Trophoblast cell (in vitro differentiated cells and primary cell): ENCODE results near the gene KMT2A.

Experiments
- DNase-seq, 2 donors: peaks; one replicate each; pipeline ENCODE4 v3.0.0-alpha.2; 2016
- H2AFZ ChIP-seq: 2 replicates; pipeline ENCODE4 v1.6.1; 2013; ENCODE audit warnings: low read length, moderate library complexity, mild to moderate bottlenecking; ENCODE audit not compliant: insufficient read depth, poor library complexity
- H2AK5ac ChIP-seq: 2 replicates; pipeline ENCODE4 v1.6.1; 2013; ENCODE audit warnings: mild to moderate bottlenecking, low read length
- H2BK120ac ChIP-seq: 2 replicates; pipeline ENCODE4 v1.6.1; 2013; ENCODE audit warnings: low read length, mild to moderate bottlenecking, moderate library complexity; ENCODE audit not compliant: insufficient read depth, poor library complexity
- H2BK12ac ChIP-seq: 2 replicates; pipeline ENCODE4 v1.6.1; 2013; ENCODE audit warnings: mild to moderate bottlenecking, low read length, moderate library complexity
- H2BK5ac ChIP-seq: 2 replicates; pipeline ENCODE4 v1.6.1; 2013; ENCODE audit warnings: low read length, low read depth, moderate library complexity, mild to moderate bottlenecking; ENCODE audit not compliant: poor library complexity
- H3K14ac ChIP-seq: 2 replicates; pipeline ENCODE4 v1.6.1; 2013; ENCODE audit warnings: mild to moderate bottlenecking, low read length
- H3K18ac ChIP-seq: 2 replicates; pipeline ENCODE4 v1.6.1; 2013; ENCODE audit warnings: mild to moderate bottlenecking, low read length
- H3K23ac ChIP-seq: 2 replicates; pipeline ENCODE4 v1.6.1; 2013; ENCODE audit warnings: low read length
- H3K27ac ChIP-seq: 2 replicates; pipeline ENCODE4 v1.5.1; 2013; ENCODE audit warnings: low read depth, mild to moderate bottlenecking, inconsistent platforms, low read length, moderate library complexity
- H3K27me3 ChIP-seq: 2 replicates; pipeline ENCODE4 v1.6.1; 2013; ENCODE audit warnings: inconsistent platforms, mild to moderate bottlenecking, low read length, moderate library complexity; ENCODE audit not compliant: insufficient read depth
- H3K36me3 ChIP-seq, 2 experiments: 1 replicate in 1 of 2; 2 replicates in 1 of 2; pipeline ENCODE4 v1.6.1; 2013; ENCODE audit warnings: low read length in 2 of 2, mild to moderate bottlenecking in 2 of 2, moderate library complexity in 1 of 2; ENCODE audit not compliant: insufficient read depth in 2 of 2, control insufficient read depth in 1 of 2
- H3K4ac ChIP-seq: 2 replicates; pipeline ENCODE4 v1.6.1; 2013; ENCODE audit warnings: low read depth, mild to moderate bottlenecking, low read length, moderate library complexity
- H3K4me1 ChIP-seq, 2 experiments: 1 replicate in 1 of 2; 2 replicates in 1 of 2; pipeline ENCODE4 v1.6.1; 2013; ENCODE audit warnings: low read length in 2 of 2, mild to moderate bottlenecking in 2 of 2, moderate library complexity in 1 of 2; ENCODE audit not compliant: insufficient read depth in 2 of 2, control insufficient read depth in 1 of 2
- H3K4me2 ChIP-seq: 2 replicates; pipeline ENCODE4 v1.6.1; 2013; ENCODE audit warnings: inconsistent platforms, mild to moderate bottlenecking, low read length, moderate library complexity
- H3K4me3 ChIP-seq: 2 replicates; pipeline ENCODE4 v1.5.1; 2013; ENCODE audit warnings: mild to moderate bottlenecking, low read depth, low read length, inconsistent platforms
- H3K79me1 ChIP-seq: one replicate; pipeline ENCODE4 v1.6.1; 2013; ENCODE audit warnings: low read length
- H3K79me2 ChIP-seq: 2 replicates; pipeline ENCODE4 v1.6.1; 2013; ENCODE audit warnings: low read length, mild to moderate bottlenecking; ENCODE audit not compliant: control insufficient read depth, insufficient read depth, poor library complexity
- H3K9ac ChIP-seq: 2 replicates; pipeline ENCODE4 v1.6.1; 2013; ENCODE audit warnings: mild to moderate bottlenecking, low read length
- H3K9me3 ChIP-seq: 2 replicates; pipeline ENCODE4 v1.6.1; 2013; ENCODE audit warnings: low read depth, mild to moderate bottlenecking, control low read depth, inconsistent platforms, low read length; ENCODE audit not compliant: insufficient read depth
- H4K12ac ChIP-seq: 2 replicates; pipeline ENCODE4 v1.6.1; 2013; ENCODE audit warnings: low read depth, mild to moderate bottlenecking, low read length, moderate library complexity
- H4K8ac ChIP-seq: 2 replicates; pipeline ENCODE4 v1.6.1; 2013; ENCODE audit warnings: low read depth, mild to moderate bottlenecking, low read length, moderate library complexity
- H4K91ac ChIP-seq: one replicate; pipeline ENCODE4 v1.6.1; 2013; ENCODE audit warnings: low read depth, mild to moderate bottlenecking, low read length, moderate library complexity
- WGBS: extraction: QIAGEN DNeasy Blood & Tissue Kit; methylation state at CpG from one replicate; pipeline ENCODE4 v1.1.7; 2013; ENCODE audit warnings: missing lambda C conversion rate; ENCODE audit not compliant: insufficient read length, insufficient coverage; ENCODE audit errors: extremely low coverage; 5-methylcytosine and 5-hydroxymethylcytosine counted together

The KMT2A gene

DNA sequence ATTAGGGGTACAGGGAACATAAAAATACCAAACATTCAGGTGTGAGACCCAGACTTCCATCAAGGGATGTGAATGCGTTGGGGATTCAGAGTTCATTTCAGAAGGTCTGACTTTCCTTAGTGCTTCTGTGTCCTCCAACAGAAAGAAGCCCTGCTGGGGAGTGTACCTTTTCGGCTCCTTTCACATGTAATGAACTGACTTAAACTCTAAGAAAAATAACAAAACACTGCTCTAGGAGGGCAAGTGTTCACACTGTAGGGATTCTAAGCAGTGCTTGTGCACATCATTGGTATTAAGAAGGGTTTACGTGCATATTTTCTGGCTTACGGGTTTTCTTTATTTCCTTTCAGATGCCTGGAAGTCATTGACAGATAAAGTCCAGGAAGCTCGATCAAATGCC lies 75.3 kb downstream of the KMT2A start:
- Histone ChIP-seq H3K14ac (no peak overlapping the region), H3K9ac (no peak overlapping the region), H3K4ac (no peak overlapping the region)

DNA sequence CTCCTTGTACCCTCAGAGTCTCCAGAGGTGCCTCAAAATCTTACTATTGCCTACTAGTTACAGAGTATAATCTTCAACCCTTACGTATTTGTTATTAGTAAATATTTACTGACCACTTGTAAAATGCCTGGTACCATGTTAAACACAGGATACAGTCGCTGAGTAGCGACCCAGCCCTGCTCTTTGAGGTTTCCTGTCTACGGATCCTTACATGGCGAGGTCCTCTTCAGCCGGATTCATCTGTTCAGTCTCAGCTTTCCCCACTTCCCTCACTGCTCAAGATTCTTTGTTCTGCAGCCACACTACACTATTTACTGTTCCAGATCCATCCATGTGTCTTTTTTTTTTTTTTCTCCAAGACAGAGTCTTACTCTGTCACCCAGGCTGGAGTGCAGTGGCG lies 77.8 kb downstream of the KMT2A start:
- Histone ChIP-seq H3K23ac (no peak overlapping the region), H2BK120ac (no peak overlapping the region), H3K36me3 (peaks cover 13 to 30% of the 10 kb centered on the region in 2 experiments), H2AFZ (no peak overlapping the region), H3K27me3 (no peaks in the 10 kb centered on the region), H4K8ac (no peak overlapping the region), H3K4me2 (no peak overlapping the region), H3K9me3 (no peaks in the 10 kb centered on the region), H3K79me1 (no peaks in the 10 kb centered on the region), H4K12ac (no peak overlapping the region), H3K27ac (no peak overlapping the region), H3K9ac (no peak overlapping the region), H3K18ac (no peak overlapping the region), H3K79me2 (no peaks in the 10 kb centered on the region), H3K4me1 (no peaks in the 10 kb centered on the region), H2BK12ac (no peak overlapping the region), H4K91ac (no peak overlapping the region), H2BK5ac (no peak overlapping the region), H3K4ac (no peak overlapping the region), H2AK5ac (no peak overlapping the region), H3K4me3 (no peak overlapping the region), H3K14ac (no peak overlapping the region)
- no CpG with 5 or more reads among the region's 7 CpGs for WGBS
- DNase-seq, result no peak

More for the DNA sequence above, 75.3 kb downstream of the KMT2A start:
- H4K12ac ChIP-seq, result no peak overlapping the region
- H3K79me2 ChIP-seq, result no peaks in the 10 kb centered on the region
- H4K91ac ChIP-seq, result no peak overlapping the region
- no peaks in the 10 kb centered on the region for H3K9me3 ChIP-seq
- H2AK5ac ChIP-seq, result no peak overlapping the region
- DNase-seq, result no peak
- no peak overlapping the region for H3K4me3 ChIP-seq
- peaks cover 21 to 38% of the 10 kb centered on the region in 2 experiments for H3K36me3 ChIP-seq
- H3K4me1 ChIP-seq, result no peaks in the 10 kb centered on the region
- no peaks in the 10 kb centered on the region for H3K27me3 ChIP-seq
- no peaks in the 10 kb centered on the region for H3K79me1 ChIP-seq
- WGBS, result no CpG with 5 or more reads among the region's 5 CpGs
- H3K4me2 ChIP-seq, result no peak overlapping the region
- H3K23ac ChIP-seq, result no peak overlapping the region
- H3K27ac ChIP-seq, result no peak overlapping the region
- H2BK120ac ChIP-seq, result no peak overlapping the region
- H2AFZ ChIP-seq, result no peak overlapping the region
- no peak overlapping the region for H3K18ac ChIP-seq
- no peak overlapping the region for H4K8ac ChIP-seq
- H2BK5ac ChIP-seq, result no peak overlapping the region
- no peak overlapping the region for H2BK12ac ChIP-seq

DNA sequence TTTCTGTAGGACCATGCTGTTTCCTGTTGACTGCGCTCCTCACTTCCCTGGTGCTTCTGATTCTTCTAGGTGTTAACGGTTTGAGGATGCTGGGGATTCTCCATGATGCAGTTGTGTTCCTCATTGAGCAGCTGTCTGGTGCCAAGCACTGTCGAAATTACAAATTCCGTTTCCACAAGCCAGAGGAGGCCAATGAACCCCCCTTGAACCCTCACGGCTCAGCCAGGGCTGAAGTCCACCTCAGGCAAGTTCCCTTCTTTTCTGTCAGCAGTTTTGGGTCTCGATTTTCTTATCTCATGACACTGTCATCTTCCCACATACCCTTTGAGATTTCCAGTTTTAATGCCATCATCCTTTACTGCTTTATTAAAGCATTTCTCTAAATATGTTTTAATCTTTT lies 83.3 kb downstream of the KMT2A start:
- H3K23ac ChIP-seq, result no peak overlapping the region
- H3K9me3 ChIP-seq, result no peaks in the 10 kb centered on the region
- no peak overlapping the region for H2BK5ac ChIP-seq
- no peak overlapping the region for H4K91ac ChIP-seq
- H3K79me2 ChIP-seq, result no peaks in the 10 kb centered on the region
- no peaks in the 10 kb centered on the region for H3K27me3 ChIP-seq
- no peaks in the 10 kb centered on the region for H3K4me1 ChIP-seq
- H2AFZ ChIP-seq, result no peak overlapping the region
- no peak overlapping the region for H3K14ac ChIP-seq
- no peak overlapping the region for H3K4me2 ChIP-seq
- peaks cover 33 to 54% of the 10 kb centered on the region in 2 experiments for H3K36me3 ChIP-seq
- no peak overlapping the region for H3K9ac ChIP-seq
- no peak for DNase-seq
- no peak overlapping the region for H2BK120ac ChIP-seq
- H3K27ac ChIP-seq, result no peak overlapping the region
- H3K79me1 ChIP-seq, result no peaks in the 10 kb centered on the region
- H4K8ac ChIP-seq, result no peak overlapping the region
- H2AK5ac ChIP-seq, result no peak overlapping the region
- H2BK12ac ChIP-seq, result no peak overlapping the region
- H3K18ac ChIP-seq, result no peak overlapping the region
- H3K4me3 ChIP-seq, result no peak overlapping the region
- H4K12ac ChIP-seq, result no peak overlapping the region
- no CpG with 5 or more reads among the region's 6 CpGs for WGBS
- H3K4ac ChIP-seq, result no peak overlapping the region

DNA sequence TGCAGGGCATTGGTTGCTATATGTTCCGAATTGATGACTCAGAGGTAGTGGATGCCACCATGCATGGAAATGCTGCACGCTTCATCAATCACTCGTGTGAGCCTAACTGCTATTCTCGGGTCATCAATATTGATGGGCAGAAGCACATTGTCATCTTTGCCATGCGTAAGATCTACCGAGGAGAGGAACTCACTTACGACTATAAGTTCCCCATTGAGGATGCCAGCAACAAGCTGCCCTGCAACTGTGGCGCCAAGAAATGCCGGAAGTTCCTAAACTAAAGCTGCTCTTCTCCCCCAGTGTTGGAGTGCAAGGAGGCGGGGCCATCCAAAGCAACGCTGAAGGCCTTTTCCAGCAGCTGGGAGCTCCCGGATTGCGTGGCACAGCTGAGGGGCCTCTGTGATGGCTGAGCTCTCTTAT lies 85.6 kb downstream of the KMT2A start:
- H2AK5ac ChIP-seq, result no peak overlapping the region
- H3K18ac ChIP-seq, result no peak overlapping the region
- WGBS, result no CpG with 5 or more reads among the region's 13 CpGs

More for the DNA sequence above, 85.6 kb downstream of the KMT2A start:
- no peaks in the 10 kb centered on the region for H3K4me1 ChIP-seq
- no peak for DNase-seq
- no peak overlapping the region for H2BK120ac ChIP-seq
- no peak overlapping the region for H3K4me2 ChIP-seq
- no peak overlapping the region for H3K4ac ChIP-seq
- H3K9me3 ChIP-seq, result no peaks in the 10 kb centered on the region
- H3K79me2 ChIP-seq, result no peaks in the 10 kb centered on the region
- H2BK12ac ChIP-seq, result no peak overlapping the region
- H3K36me3 ChIP-seq, result peaks cover 27 to 50% of the 10 kb centered on the region in 2 experiments
- H3K79me1 ChIP-seq, result no peaks in the 10 kb centered on the region
- no peaks in the 10 kb centered on the region for H3K27me3 ChIP-seq
- H4K8ac ChIP-seq, result no peak overlapping the region
- no peak overlapping the region for H3K27ac ChIP-seq
- no peak overlapping the region for H3K23ac ChIP-seq
- H4K12ac ChIP-seq, result no peak overlapping the region
- H3K14ac ChIP-seq, result no peak overlapping the region
- H4K91ac ChIP-seq, result no peak overlapping the region
- no peak overlapping the region for H3K4me3 ChIP-seq
- H2AFZ ChIP-seq, result no peak overlapping the region
- H3K9ac ChIP-seq, result no peak overlapping the region
- no peak overlapping the region for H2BK5ac ChIP-seq
